Erythroblast (primary cell): ENCODE measurements around the gene BBS2.

ENCODE experiments used
- GATA1 ChIP-seq: IDR thresholded peaks from 2 replicates; pipeline ENCODE4 v1.6.1; 2011; ENCODE audit warnings: low read depth, mild to moderate bottlenecking, control low read depth, low read length, moderate library complexity
- POLR2A ChIP-seq: IDR thresholded peaks from 2 replicates; pipeline ENCODE4 v1.6.1; 2011; ENCODE audit warnings: mild to moderate bottlenecking, low read length

DNA sequence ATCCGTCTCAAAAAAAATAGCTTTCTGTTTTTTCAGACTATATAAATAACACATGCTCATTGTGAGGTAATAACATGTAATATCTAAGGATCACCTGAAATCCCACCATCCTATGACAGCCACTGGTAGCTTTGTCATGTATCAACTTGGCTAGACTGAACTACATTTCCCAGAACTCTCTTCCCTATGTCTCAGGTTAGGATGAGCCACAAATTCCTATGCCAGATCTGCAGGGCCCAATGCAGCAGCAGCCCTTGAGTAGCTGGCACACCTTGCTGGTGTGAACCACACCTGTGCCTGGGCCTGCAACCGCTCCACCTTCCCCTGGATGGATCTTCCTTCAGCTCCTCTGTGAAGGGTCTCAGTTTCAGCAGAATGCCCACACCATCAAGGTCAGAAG, 40.4 kb downstream of the BBS2 start:
- no peak for TF ChIP-seq POLR2A
- no peak for TF ChIP-seq GATA1
